ENCODE results near the gene CCSAP.

GRCh38 chr1:229318056-229318455 is 24.8 kb downstream of the CCSAP start:
- TF ChIP-seq, protein P1, sequence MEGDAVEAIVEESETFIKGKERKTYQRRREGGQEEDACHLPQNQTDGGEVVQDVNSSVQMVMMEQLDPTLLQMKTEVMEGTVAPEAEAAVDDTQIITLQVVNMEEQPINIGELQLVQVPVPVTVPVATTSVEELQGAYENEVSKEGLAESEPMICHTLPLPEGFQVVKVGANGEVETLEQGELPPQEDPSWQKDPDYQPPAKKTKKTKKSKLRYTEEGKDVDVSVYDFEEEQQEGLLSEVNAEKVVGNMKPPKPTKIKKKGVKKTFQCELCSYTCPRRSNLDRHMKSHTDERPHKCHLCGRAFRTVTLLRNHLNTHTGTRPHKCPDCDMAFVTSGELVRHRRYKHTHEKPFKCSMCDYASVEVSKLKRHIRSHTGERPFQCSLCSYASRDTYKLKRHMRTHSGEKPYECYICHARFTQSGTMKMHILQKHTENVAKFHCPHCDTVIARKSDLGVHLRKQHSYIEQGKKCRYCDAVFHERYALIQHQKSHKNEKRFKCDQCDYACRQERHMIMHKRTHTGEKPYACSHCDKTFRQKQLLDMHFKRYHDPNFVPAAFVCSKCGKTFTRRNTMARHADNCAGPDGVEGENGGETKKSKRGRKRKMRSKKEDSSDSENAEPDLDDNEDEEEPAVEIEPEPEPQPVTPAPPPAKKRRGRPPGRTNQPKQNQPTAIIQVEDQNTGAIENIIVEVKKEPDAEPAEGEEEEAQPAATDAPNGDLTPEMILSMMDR (IDR thresholded peaks at IDR 0.05): no peak
- TF ChIP-seq POLR2A (IDR thresholded peaks at IDR 0.05): no peak

Data from adrenal gland (tissue), 5 donors.